Activated CD8-positive, alpha-beta T cell treated with anti-CD3 and anti-CD28 coated beads, Interleukin-2, amount 10 ng/mL, durations not matched to agents 7 days and 5 days (primary cell): Measurements from ENCODE around the gene RIC8B. TPM values are rescaled to one million over a fixed set of nuclear protein-coding genes. Genes with fewer than 3 reads are reported as not detected.

Experiments used
- ATAC-seq: fragments of 150-1000 bp; cut with Tn5 transposase; one replicate; pipeline ENCODE4 v1.10.0; 2021; ENCODE audit warnings: moderate library complexity
- CTCF ChIA-PET: fragments of 350-600 bp; sonication (Branson Sonifier 250); formaldehyde crosslinking; loops from one replicate; lab custom pipeline; 2021; ENCODE audit warnings: antibody characterized with exemption; lab: Charles Lee
- POLR2A ChIA-PET: fragments of 350-600 bp; sonication (Branson Sonifier 250); formaldehyde crosslinking; loops from one replicate; lab custom pipeline; 2021; ENCODE audit warnings: antibody characterized with exemption; lab: Charles Lee
- DNase-seq: peaks from one replicate; pipeline ENCODE4 v3.0.0-alpha.2; 2020
- H3K27ac Mint-ChIP-seq: one replicate; pipeline ENCODE4 v1.8.0; 2021; ENCODE audit warnings: mild to moderate bottlenecking, mixed read lengths
- H3K27me3 Mint-ChIP-seq: one replicate; pipeline ENCODE4 v1.8.0; 2021; ENCODE audit warnings: low read depth, mixed read lengths
- H3K36me3 Mint-ChIP-seq: one replicate; pipeline ENCODE4 v1.8.0; 2021; ENCODE audit warnings: low read depth, mixed read lengths
- H3K4me1 Mint-ChIP-seq: one replicate; pipeline ENCODE4 v1.8.0; 2021; ENCODE audit warnings: low read depth, mixed read lengths
- H3K4me3 Mint-ChIP-seq: one replicate; pipeline ENCODE4 v1.8.0; 2021; ENCODE audit warnings: mild to moderate bottlenecking, mixed read lengths
- H3K9me3 Mint-ChIP-seq: one replicate; pipeline ENCODE4 v1.8.0; 2022; ENCODE audit warnings: mixed read lengths; ENCODE audit not compliant: insufficient read depth
- total RNA-seq, 2 experiments: library from RNA; stranded (reverse); gene quantifications; one replicate each; pipeline ENCODE4 v1.2.3, GENCODE V29; 2021

Gene RIC8B
- total RNA-seq, 2 experiments from 2014 or later, result 15.4 to 18.1 TPM

GRCh38 chr12:106854723-106855122, 80.2 kb downstream of the RIC8B start:
- Mint-ChIP-seq H3K4me3 (no peak overlapping the region), H3K36me3 (peaks cover 26% of the 10 kb centered on the region)
- POLR2A ChIA-PET, result no interaction called here

GRCh38 chr12:106855221-106855758, 80.8 kb downstream of the RIC8B start:
- ATAC-seq (no peak), DNase-seq (no peak)
- POLR2A ChIA-PET, result no interaction called here
- H3K36me3 Mint-ChIP-seq, result peaks cover 28% of the 10 kb centered on the region
- no peak overlapping the region for H3K27ac Mint-ChIP-seq
- H3K4me1 Mint-ChIP-seq, result peaks cover 6% of the 10 kb centered on the region
- H3K4me3 Mint-ChIP-seq, result no peak overlapping the region
- CTCF ChIA-PET, result interaction anchor here (1.3 to 1.7 kb wide), 4 partner anchors 9 to 62 kb away, joined by 4 to 14 read pairs (median 4); no protein-coding TSS in a partner anchor
- H3K9me3 Mint-ChIP-seq, result no peaks in the 10 kb centered on the region
- H3K27me3 Mint-ChIP-seq, result no peaks in the 10 kb centered on the region

More at GRCh38 chr12:106854723-106855122, 80.2 kb downstream of the RIC8B start:
- CTCF ChIA-PET, result interaction anchor here (1.3 to 1.7 kb wide), 3 partner anchors 9 to 63 kb away, joined by 4 to 14 read pairs (median 5); no protein-coding TSS in a partner anchor
- peaks cover 6% of the 10 kb centered on the region for H3K4me1 Mint-ChIP-seq
- H3K27me3 Mint-ChIP-seq, result no peaks in the 10 kb centered on the region
- ATAC-seq, result no peak
- DNase-seq, result no peak
- peak overlapping the region; percentile 67 for H3K27ac Mint-ChIP-seq
- H3K9me3 Mint-ChIP-seq, result no peaks in the 10 kb centered on the region

- Mint-ChIP-seq H3K4me3 (no peak overlapping the region), H3K27me3 (no peaks in the 10 kb centered on the region), H3K9me3 (no peaks in the 10 kb centered on the region), H3K27ac (no peak overlapping the region), H3K4me1 (no peaks in the 10 kb centered on the region), H3K36me3 (peaks cover 27% of the 10 kb centered on the region)
- POLR2A ChIA-PET, result no interaction called here
- ATAC-seq (no peak), DNase-seq (no peak)
- CTCF ChIA-PET, result interaction anchor here (1.0 to 1.8 kb wide), 2 partner anchors 21 to 62 kb away, joined by 3 to 5 read pairs; no protein-coding TSS in a partner anchor
Observed at GRCh38 chr12:106861984-106862916, 87.8 kb downstream of the RIC8B start.

- no peaks in the 10 kb centered on the region for H3K27me3 Mint-ChIP-seq
- H3K36me3 Mint-ChIP-seq, result peaks cover 27% of the 10 kb centered on the region
- DNase-seq (no peak), ATAC-seq (no peak)
- ChIA-PET CTCF (interaction anchor here (1.8 kb wide), 1 partner anchor 22 kb away, joined by 5 read pairs; no protein-coding TSS in a partner anchor), POLR2A (no interaction called here)
- no peak overlapping the region for H3K4me3 Mint-ChIP-seq
- no peaks in the 10 kb centered on the region for H3K4me1 Mint-ChIP-seq
- no peak overlapping the region for H3K27ac Mint-ChIP-seq
- H3K9me3 Mint-ChIP-seq, result no peaks in the 10 kb centered on the region
Observed at GRCh38 chr12:106863189-106863588, 88.7 kb downstream of the RIC8B start.

GRCh38 chr12:106865683-106866082, 91.2 kb downstream of the RIC8B start:
- ATAC-seq (no peak), DNase-seq (no peak)
- Mint-ChIP-seq H3K36me3 (peaks cover 18% of the 10 kb centered on the region), H3K27ac (no peak overlapping the region), H3K4me3 (no peak overlapping the region), H3K4me1 (no peaks in the 10 kb centered on the region), H3K9me3 (no peaks in the 10 kb centered on the region), H3K27me3 (no peaks in the 10 kb centered on the region)
- CTCF ChIA-PET, result interaction anchor here (1.0 to 1.6 kb wide), 3 partner anchors 9 to 482 kb away, joined by 3 read pairs; no protein-coding TSS in a partner anchor
- POLR2A ChIA-PET, result no interaction called here

GRCh38 chr12:106866426-106867080, 92.1 kb downstream of the RIC8B start:
- DNase-seq (no peak), ATAC-seq (no peak)
- ChIA-PET POLR2A (no interaction called here), CTCF (interaction anchor here (1.6 kb wide), 1 partner anchor 25 kb away, joined by 3 read pairs; no protein-coding TSS in a partner anchor)
- Mint-ChIP-seq H3K4me1 (no peaks in the 10 kb centered on the region), H3K9me3 (no peaks in the 10 kb centered on the region), H3K4me3 (no peak overlapping the region), H3K27me3 (no peaks in the 10 kb centered on the region), H3K27ac (no peak overlapping the region), H3K36me3 (peaks cover 15% of the 10 kb centered on the region)

- no peak overlapping the region for H3K4me3 Mint-ChIP-seq
- DNase-seq, result no peak
- ATAC-seq, result no peak
- ChIA-PET POLR2A (no interaction called here), CTCF (interaction anchor here (0.6 kb wide), 1 partner anchor 647 kb away, joined by 4 read pairs; no protein-coding TSS in a partner anchor)
- H3K9me3 Mint-ChIP-seq, result no peaks in the 10 kb centered on the region
- peaks cover 16% of the 10 kb centered on the region for H3K36me3 Mint-ChIP-seq
- H3K4me1 Mint-ChIP-seq, result no peaks in the 10 kb centered on the region
- no peak overlapping the region for H3K27ac Mint-ChIP-seq
- H3K27me3 Mint-ChIP-seq, result no peaks in the 10 kb centered on the region
Observed at GRCh38 chr12:106867651-106868050, 93.2 kb downstream of the RIC8B start.

GRCh38 chr12:106868982-106869700, 94.7 kb downstream of the RIC8B start:
- ATAC-seq (no peak), DNase-seq (no peak)
- Mint-ChIP-seq H3K27me3 (no peaks in the 10 kb centered on the region), H3K4me3 (no peak overlapping the region), H3K27ac (no peak overlapping the region), H3K9me3 (no peaks in the 10 kb centered on the region), H3K4me1 (no peaks in the 10 kb centered on the region), H3K36me3 (peaks cover 24% of the 10 kb centered on the region)
- CTCF ChIA-PET, result no interaction called here
- POLR2A ChIA-PET, result no interaction called here

GRCh38 chr12:106870116-106870515, 95.6 kb downstream of the RIC8B start:
- ChIA-PET POLR2A (no interaction called here), CTCF (no interaction called here)
- Mint-ChIP-seq H3K27ac (no peak overlapping the region), H3K27me3 (no peaks in the 10 kb centered on the region), H3K4me1 (no peaks in the 10 kb centered on the region), H3K4me3 (no peak overlapping the region), H3K36me3 (peaks cover 26% of the 10 kb centered on the region), H3K9me3 (no peaks in the 10 kb centered on the region)
- ATAC-seq (no peak), DNase-seq (no peak)

- ChIA-PET POLR2A (no interaction called here), CTCF (no interaction called here)
- Mint-ChIP-seq H3K36me3 (peaks cover 28% of the 10 kb centered on the region), H3K27me3 (no peaks in the 10 kb centered on the region), H3K27ac (no peak overlapping the region), H3K9me3 (no peaks in the 10 kb centered on the region), H3K4me1 (no peaks in the 10 kb centered on the region), H3K4me3 (no peak overlapping the region)
- ATAC-seq (no peak), DNase-seq (no peak)
Observed at GRCh38 chr12:106871477-106871876, 97.0 kb downstream of the RIC8B start.

GRCh38 chr12:106873983-106874382, 99.5 kb downstream of the RIC8B start:
- ChIA-PET CTCF (no interaction called here), POLR2A (interaction anchor here (0.6 kb wide), 1 partner anchor 634 kb away, joined by 4 read pairs; no protein-coding TSS in a partner anchor)
- Mint-ChIP-seq H3K4me1 (no peaks in the 10 kb centered on the region), H3K36me3 (peaks cover 22% of the 10 kb centered on the region), H3K27ac (no peak overlapping the region), H3K27me3 (no peaks in the 10 kb centered on the region), H3K9me3 (no peaks in the 10 kb centered on the region), H3K4me3 (no peak overlapping the region)
- ATAC-seq (no peak), DNase-seq (no peak)
